Measurements from ENCODE around the gene RIMOC1.
A peak's percentile ranks its signal among the peaks of the same experiment; 100 is the strongest.

Gene RIMOC1

DNA sequence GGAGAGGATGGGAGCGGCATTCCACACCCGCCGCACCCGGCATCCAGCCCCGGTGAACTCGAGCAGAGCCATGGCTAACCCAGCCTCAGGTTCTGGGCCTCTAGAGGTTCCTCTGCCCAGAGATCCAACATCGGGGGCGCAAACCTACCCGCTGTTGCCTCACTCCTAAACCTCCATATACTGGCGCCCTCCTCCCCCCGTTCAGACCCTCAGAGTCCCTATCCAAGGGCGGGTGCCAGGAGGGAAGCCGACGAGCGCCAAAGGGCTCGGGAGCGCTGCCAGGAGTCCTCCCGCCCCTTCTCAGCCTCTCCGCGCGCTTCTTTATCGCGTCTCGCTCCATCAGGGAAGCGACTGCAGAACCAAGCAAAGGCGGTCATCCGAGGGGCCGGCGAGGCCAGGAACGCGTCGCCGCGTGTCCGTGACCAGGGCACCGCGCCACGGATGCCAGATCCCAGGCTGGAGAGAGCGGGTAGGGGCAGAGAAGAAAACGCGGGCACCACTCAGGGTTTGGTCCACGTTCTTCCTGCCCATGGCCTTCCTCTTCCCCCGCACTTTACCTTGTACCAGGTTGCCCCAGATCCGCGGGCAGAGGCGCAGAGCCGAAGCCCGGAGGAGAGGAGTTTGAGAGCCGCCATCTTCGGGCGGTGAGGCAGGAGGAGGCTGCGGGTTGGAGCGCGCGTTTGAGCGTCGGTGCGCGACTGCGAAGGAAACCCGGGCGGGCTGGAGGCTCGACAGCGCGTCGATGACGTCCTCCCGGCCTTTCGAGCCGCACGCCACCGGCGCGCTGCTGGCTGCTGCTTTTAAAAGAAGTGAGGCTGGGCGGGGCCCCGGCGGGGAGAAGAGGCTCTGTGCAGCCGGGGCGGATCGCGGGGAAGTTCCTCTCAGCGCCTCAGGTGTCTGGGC lies 34.2 kb upstream of the RIMOC1 start, which contains the start of gene OXCT1 (continued):
- TF ChIP-seq SCRT1 (tag by site-specific recombination; IDR thresholded peaks at IDR 0.05; ENCODE audit: borderline replicate concordance), result no peak; the same call in 1 of the 2 replicates
- TF ChIP-seq, protein P1, sequence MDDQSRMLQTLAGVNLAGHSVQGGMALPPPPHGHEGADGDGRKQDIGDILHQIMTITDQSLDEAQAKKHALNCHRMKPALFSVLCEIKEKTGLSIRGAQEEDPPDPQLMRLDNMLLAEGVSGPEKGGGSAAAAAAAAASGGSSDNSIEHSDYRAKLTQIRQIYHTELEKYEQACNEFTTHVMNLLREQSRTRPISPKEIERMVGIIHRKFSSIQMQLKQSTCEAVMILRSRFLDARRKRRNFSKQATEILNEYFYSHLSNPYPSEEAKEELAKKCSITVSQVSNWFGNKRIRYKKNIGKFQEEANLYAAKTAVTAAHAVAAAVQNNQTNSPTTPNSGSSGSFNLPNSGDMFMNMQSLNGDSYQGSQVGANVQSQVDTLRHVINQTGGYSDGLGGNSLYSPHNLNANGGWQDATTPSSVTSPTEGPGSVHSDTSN (CRISPR knock-in tag; IDR thresholded peaks at IDR 0.05), result peak; percentile 61; the same call in 1 of the 2 replicates
- TF ChIP-seq SP2 (tag by site-specific recombination; IDR thresholded peaks at IDR 0.05), result peak; percentile 81
- TF ChIP-seq ZFP69B (tag by site-specific recombination; IDR thresholded peaks at IDR 0.05), result no peak
- no peak for TF ChIP-seq ZNF747 (tag by site-specific recombination; IDR thresholded peaks at IDR 0.05)
- TF ChIP-seq ZNF585B (tag by site-specific recombination; IDR thresholded peaks at IDR 0.05), result no peak
- TF ChIP-seq, protein P2, sequence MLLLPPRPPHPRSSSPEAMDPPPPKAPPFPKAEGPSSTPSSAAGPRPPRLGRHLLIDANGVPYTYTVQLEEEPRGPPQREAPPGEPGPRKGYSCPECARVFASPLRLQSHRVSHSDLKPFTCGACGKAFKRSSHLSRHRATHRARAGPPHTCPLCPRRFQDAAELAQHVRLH (tag by site-specific recombination; IDR thresholded peaks at IDR 0.05), result no peak
- TF ChIP-seq, protein P3, sequence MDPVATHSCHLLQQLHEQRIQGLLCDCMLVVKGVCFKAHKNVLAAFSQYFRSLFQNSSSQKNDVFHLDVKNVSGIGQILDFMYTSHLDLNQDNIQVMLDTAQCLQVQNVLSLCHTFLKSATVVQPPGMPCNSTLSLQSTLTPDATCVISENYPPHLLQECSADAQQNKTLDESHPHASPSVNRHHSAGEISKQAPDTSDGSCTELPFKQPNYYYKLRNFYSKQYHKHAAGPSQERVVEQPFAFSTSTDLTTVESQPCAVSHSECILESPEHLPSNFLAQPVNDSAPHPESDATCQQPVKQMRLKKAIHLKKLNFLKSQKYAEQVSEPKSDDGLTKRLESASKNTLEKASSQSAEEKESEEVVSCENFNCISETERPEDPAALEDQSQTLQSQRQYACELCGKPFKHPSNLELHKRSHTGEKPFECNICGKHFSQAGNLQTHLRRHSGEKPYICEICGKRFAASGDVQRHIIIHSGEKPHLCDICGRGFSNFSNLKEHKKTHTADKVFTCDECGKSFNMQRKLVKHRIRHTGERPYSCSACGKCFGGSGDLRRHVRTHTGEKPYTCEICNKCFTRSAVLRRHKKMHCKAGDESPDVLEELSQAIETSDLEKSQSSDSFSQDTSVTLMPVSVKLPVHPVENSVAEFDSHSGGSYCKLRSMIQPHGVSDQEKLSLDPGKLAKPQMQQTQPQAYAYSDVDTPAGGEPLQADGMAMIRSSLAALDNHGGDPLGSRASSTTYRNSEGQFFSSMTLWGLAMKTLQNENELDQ (tag by site-specific recombination; IDR thresholded peaks at IDR 0.05; ENCODE audit: low read depth), result no peak
- TF ChIP-seq OVOL3 (tag by site-specific recombination; IDR thresholded peaks at IDR 0.05), result no peak
- no peak for TF ChIP-seq ZNF175 (tag by site-specific recombination; IDR thresholded peaks at IDR 0.05)
- TF ChIP-seq ZNF341 (tag by site-specific recombination; IDR thresholded peaks at IDR 0.05; ENCODE audit: low read depth), result peak; percentile 73
- no peak for TF ChIP-seq ZNF248 (tag by site-specific recombination; IDR thresholded peaks at IDR 0.05)
- TF ChIP-seq ZNF10 (tag by site-specific recombination; IDR thresholded peaks at IDR 0.05), result no peak
- TF ChIP-seq, protein P4, sequence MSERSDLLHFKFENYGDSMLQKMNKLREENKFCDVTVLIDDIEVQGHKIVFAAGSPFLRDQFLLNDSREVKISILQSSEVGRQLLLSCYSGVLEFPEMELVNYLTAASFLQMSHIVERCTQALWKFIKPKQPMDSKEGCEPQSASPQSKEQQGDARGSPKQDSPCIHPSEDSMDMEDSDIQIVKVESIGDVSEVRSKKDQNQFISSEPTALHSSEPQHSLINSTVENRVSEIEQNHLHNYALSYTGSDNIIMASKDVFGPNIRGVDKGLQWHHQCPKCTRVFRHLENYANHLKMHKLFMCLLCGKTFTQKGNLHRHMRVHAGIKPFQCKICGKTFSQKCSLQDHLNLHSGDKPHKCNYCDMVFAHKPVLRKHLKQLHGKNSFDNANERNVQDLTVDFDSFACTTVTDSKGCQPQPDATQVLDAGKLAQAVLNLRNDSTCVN (tag by site-specific recombination; optimal IDR thresholded peaks at IDR 0.05), result peak; percentile 99
- TF ChIP-seq, protein P5, sequence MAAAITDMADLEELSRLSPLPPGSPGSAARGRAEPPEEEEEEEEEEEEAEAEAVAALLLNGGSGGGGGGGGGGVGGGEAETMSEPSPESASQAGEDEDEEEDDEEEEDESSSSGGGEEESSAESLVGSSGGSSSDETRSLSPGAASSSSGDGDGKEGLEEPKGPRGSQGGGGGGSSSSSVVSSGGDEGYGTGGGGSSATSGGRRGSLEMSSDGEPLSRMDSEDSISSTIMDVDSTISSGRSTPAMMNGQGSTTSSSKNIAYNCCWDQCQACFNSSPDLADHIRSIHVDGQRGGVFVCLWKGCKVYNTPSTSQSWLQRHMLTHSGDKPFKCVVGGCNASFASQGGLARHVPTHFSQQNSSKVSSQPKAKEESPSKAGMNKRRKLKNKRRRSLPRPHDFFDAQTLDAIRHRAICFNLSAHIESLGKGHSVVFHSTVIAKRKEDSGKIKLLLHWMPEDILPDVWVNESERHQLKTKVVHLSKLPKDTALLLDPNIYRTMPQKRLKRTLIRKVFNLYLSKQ (tag by site-specific recombination; IDR thresholded peaks at IDR 0.05; ENCODE audit: borderline replicate concordance), result no peak
- TF ChIP-seq ZNF23 (tag by site-specific recombination; IDR thresholded peaks at IDR 0.05; ENCODE audit: borderline replicate concordance), result no peak
- TF ChIP-seq RBAK (tag by site-specific recombination; IDR thresholded peaks at IDR 0.05), result no peak
- no peak for TF ChIP-seq ZNF140 (tag by site-specific recombination; IDR thresholded peaks at IDR 0.05)
- TF ChIP-seq, protein P6, sequence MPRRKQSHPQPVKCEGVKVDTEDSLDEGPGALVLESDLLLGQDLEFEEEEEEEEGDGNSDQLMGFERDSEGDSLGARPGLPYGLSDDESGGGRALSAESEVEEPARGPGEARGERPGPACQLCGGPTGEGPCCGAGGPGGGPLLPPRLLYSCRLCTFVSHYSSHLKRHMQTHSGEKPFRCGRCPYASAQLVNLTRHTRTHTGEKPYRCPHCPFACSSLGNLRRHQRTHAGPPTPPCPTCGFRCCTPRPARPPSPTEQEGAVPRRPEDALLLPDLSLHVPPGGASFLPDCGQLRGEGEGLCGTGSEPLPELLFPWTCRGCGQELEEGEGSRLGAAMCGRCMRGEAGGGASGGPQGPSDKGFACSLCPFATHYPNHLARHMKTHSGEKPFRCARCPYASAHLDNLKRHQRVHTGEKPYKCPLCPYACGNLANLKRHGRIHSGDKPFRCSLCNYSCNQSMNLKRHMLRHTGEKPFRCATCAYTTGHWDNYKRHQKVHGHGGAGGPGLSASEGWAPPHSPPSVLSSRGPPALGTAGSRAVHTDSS (tag by site-specific recombination; IDR thresholded peaks at IDR 0.05), result no peak
- TF ChIP-seq IKZF3 (tag by site-specific recombination; IDR thresholded peaks at IDR 0.05), result no peak; the same call in 1 of the 2 replicates
- no peak for TF ChIP-seq ZNF654 (tag by site-specific recombination; IDR thresholded peaks at IDR 0.05; ENCODE audit: low read depth)
- TF ChIP-seq, protein P7, sequence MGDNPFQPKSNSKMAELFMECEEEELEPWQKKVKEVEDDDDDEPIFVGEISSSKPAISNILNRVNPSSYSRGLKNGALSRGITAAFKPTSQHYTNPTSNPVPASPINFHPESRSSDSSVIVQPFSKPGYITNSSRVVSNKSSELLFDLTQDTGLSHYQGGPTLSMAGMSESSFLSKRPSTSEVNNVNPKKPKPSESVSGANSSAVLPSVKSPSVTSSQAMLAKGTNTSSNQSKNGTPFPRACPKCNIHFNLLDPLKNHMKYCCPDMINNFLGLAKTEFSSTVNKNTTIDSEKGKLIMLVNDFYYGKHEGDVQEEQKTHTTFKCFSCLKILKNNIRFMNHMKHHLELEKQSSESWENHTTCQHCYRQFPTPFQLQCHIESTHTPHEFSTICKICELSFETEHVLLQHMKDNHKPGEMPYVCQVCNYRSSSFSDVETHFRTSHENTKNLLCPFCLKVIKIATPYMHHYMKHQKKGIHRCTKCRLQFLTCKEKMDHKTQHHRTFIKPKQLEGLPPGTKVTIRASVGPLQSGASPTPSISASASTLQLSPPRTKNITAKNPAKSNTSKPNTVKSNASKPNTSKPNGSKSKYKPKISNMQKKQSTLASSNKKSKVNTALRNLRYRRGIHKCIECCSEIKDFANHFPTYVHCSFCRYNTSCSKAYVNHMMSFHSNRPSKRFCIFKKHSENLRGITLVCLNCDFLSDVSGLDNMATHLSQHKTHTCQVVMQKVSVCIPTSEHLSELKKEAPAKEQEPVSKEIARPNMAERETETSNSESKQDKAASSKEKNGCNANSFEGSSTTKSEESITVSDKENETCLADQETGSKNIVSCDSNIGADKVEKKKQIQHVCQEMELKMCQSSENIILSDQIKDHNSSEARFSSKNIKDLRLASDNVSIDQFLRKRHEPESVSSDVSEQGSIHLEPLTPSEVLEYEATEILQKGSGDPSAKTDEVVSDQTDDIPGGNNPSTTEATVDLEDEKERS (tag by site-specific recombination; IDR thresholded peaks at IDR 0.05), result no peak
- no peak for TF ChIP-seq ZNF707 (tag by site-specific recombination; IDR thresholded peaks at IDR 0.05)
- TF ChIP-seq, protein P8, sequence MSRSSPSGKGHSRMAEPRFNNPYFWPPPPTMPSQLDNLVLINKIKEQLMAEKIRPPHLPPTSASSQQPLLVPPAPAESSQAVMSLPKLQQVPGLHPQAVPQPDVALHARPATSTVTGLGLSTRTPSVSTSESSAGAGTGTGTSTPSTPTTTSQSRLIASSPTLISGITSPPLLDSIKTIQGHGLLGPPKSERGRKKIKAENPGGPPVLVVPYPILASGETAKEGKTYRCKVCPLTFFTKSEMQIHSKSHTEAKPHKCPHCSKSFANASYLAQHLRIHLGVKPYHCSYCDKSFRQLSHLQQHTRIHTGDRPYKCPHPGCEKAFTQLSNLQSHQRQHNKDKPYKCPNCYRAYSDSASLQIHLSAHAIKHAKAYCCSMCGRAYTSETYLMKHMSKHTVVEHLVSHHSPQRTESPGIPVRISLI (tag by site-specific recombination; IDR thresholded peaks at IDR 0.05), result peak; percentile 79; the same call in 1 of the 2 replicates
- no peak for TF ChIP-seq ZNF292 (tag by site-specific recombination; IDR thresholded peaks at IDR 0.05; ENCODE audit: borderline replicate concordance, low read depth)
- TF ChIP-seq ZNF473 (tag by site-specific recombination; IDR thresholded peaks at IDR 0.05), result no peak
- TF ChIP-seq ZNF169 (tag by site-specific recombination; IDR thresholded peaks at IDR 0.05), result no peak
